HG03135 (cell line): ENCODE results near the gene ABCC11.
A peak's percentile ranks its signal among the peaks of the same experiment; 100 is the strongest.
"Not testable (repeated sequence)": the region's sequence is repeated elsewhere in the genome, so short reads cannot be mapped to it uniquely, and the experiment has no call there.

Source experiments
- ATAC-seq: cut with Tn5 transposase; IDR thresholded peaks from one replicate; pipeline ENCODE4 v1.9.1; 2021; ENCODE audit warnings: mild to moderate bottlenecking, moderate library complexity; ENCODE audit not compliant: unreplicated experiment

ABCC11 gene

GRCh38 chr16:48250520-48251278 is 3.4 kb upstream of the ABCC11 start:
- ATAC-seq: no peak

GRCh38 chr16:48246066-48246465 is 1.3 kb downstream of the ABCC11 start:
- no peak for ATAC-seq

- ATAC-seq: peak; percentile 5
Measured at GRCh38 chr16:48244863-48245195, 2.5 kb downstream of the ABCC11 start.

GRCh38 chr16:48244080-48244862 is 3.1 kb downstream of the ABCC11 start, which contains the start of gene LONP2:
Gene LONP2, plus strand, starts transcription at chr16:48244300. Its CDS starts 89 bp downstream, at chr16:48244389.
- ATAC-seq: peak; percentile 95

GRCh38 chr16:48240147-48240546 is 7.2 kb downstream of the ABCC11 start:
- ATAC-seq: not testable (repeated sequence)

GRCh38 chr16:48236286-48236685 is 11.1 kb downstream of the ABCC11 start:
- no peak for ATAC-seq

- no peak for ATAC-seq
Measured at GRCh38 chr16:48235556-48236136, 11.7 kb downstream of the ABCC11 start.

GRCh38 chr16:48235058-48235555 is 12.2 kb downstream of the ABCC11 start:
- ATAC-seq: no peak

GRCh38 chr16:48234630-48235029 is 12.7 kb downstream of the ABCC11 start:
- ATAC-seq: no peak

GRCh38 chr16:48232493-48233040 is 14.8 kb downstream of the ABCC11 start:
- no peak for ATAC-seq

GRCh38 chr16:48231727-48232492 is 15.4 kb downstream of the ABCC11 start:
- ATAC-seq: peak; percentile 66

GRCh38 chr16:48225456-48225855 is 21.9 kb downstream of the ABCC11 start:
- no peak for ATAC-seq

- no peak for ATAC-seq
Measured at GRCh38 chr16:48223490-48223889, 23.8 kb downstream of the ABCC11 start.

- no peak for ATAC-seq
Measured at GRCh38 chr16:48220891-48221290, 26.4 kb downstream of the ABCC11 start.

GRCh38 chr16:48218473-48218872 is 28.9 kb downstream of the ABCC11 start:
- ATAC-seq: no peak

GRCh38 chr16:48217708-48218107 is 29.6 kb downstream of the ABCC11 start:
- no peak for ATAC-seq

GRCh38 chr16:48215738-48216137 is 31.6 kb downstream of the ABCC11 start:
- ATAC-seq: no peak

- no peak for ATAC-seq
Measured at GRCh38 chr16:48212033-48212432, 35.3 kb downstream of the ABCC11 start.

- no peak for ATAC-seq
Measured at GRCh38 chr16:48210747-48211146, 36.6 kb downstream of the ABCC11 start.

GRCh38 chr16:48206594-48207242 is 40.6 kb downstream of the ABCC11 start:
- ATAC-seq: no peak
